HepG2 (cell line): ENCODE results near the gene IKZF4. TPM values are rescaled to one million over a fixed set of nuclear protein-coding genes. Genes with fewer than 3 reads are reported as not detected.

ENCODE experiments used
- DZIP1 ChIP-seq: sonication (generic); formaldehyde crosslinking; IDR thresholded peaks from 2 replicates; pipeline ENCODE4 v1.5.0; 2020; ENCODE audit warnings: mild to moderate bottlenecking, missing genetic modification reagents
- FOXA3 ChIP-seq: IDR thresholded peaks from 2 replicates; pipeline ENCODE4 v1.6.1; 2016; ENCODE audit warnings: missing genetic modification reagents, missing compliant biosample characterization
- FOXO4 ChIP-seq: sonication (generic); formaldehyde crosslinking; conservative IDR thresholded peaks from 2 replicates; pipeline ENCODE4 v1.8.1; 2023; ENCODE audit warnings: missing genetic modification reagents
- GATAD1 ChIP-seq: IDR thresholded peaks from 2 replicates; pipeline ENCODE4 v1.6.1; 2016; ENCODE audit warnings: missing genetic modification reagents, missing compliant biosample characterization
- GFI1 ChIP-seq: sonication (generic); formaldehyde crosslinking; IDR thresholded peaks from 2 replicates; pipeline ENCODE4 v1.5.0; 2020; ENCODE audit warnings: missing genetic modification reagents, mild to moderate bottlenecking, borderline replicate concordance
- JARID2 ChIP-seq: sonication (generic); formaldehyde crosslinking; IDR thresholded peaks from 2 replicates; pipeline ENCODE4 v1.8.1; 2023; ENCODE audit warnings: missing genetic modification reagents, inconsistent platforms; ENCODE audit not compliant: insufficient replicate concordance
- NBN ChIP-seq: fragments of 450-650 bp; conservative IDR thresholded peaks from 2 replicates; pipeline ENCODE4 v1.6.1; 2017
- RBFOX2 ChIP-seq: fragments of 200-400 bp; formaldehyde crosslinking; IDR thresholded peaks from 2 replicates; pipeline ENCODE4 v1.6.1; 2017; ENCODE audit warnings: low read depth, mild to moderate bottlenecking, low read length
- RFXAP ChIP-seq: sonication (generic); formaldehyde crosslinking; IDR thresholded peaks from 2 replicates; pipeline ENCODE4 v1.4.0; 2020; ENCODE audit warnings: missing genetic modification reagents, borderline replicate concordance
- SIN3A ChIP-seq: IDR thresholded peaks from 2 replicates; pipeline ENCODE4 v1.6.1; 2011; ENCODE audit warnings: low read depth, mild to moderate bottlenecking, control low read depth, low read length, borderline replicate concordance
- ZSCAN9 ChIP-seq: IDR thresholded peaks from 2 replicates; pipeline ENCODE4 v1.6.1; 2016; ENCODE audit warnings: borderline replicate concordance
- polyA plus RNA-seq, 8 experiments: library from polyadenylated mRNA; depleted of rRNA in 3 of 8; stranded (reverse) in 7 of 8; unstranded in 1 of 8; fragments of >200 nt; fragmentation: Illumina TruSeq in 4 of 8; extraction: Trizol in 4 of 8; gene quantifications; 2 replicates each; pipeline versions ENCODE4 v1.2.1 to v1.2.3, GENCODE V29; 2011 to 2016; ENCODE audit warnings: low read depth in 4 of 8, missing spikeins in 1 of 8, mixed read lengths in 1 of 8; ENCODE audit not compliant: insufficient read depth in 1 of 8
- total RNA-seq, 5 experiments: library from RNA; depleted of rRNA; stranded (reverse); fragments of >200 nt; fragmentation: Illumina TruSeq; extraction: Trizol; gene quantifications; 2 replicates each; pipeline ENCODE4 v1.2.3, GENCODE V29; 2016; ENCODE audit warnings: low read depth in 1 of 5
- TF ChIP-seq, protein P1 (sequence below): sonication (generic); formaldehyde crosslinking; IDR thresholded peaks from 2 replicates; pipeline ENCODE4 v1.4.0; 2020; ENCODE audit warnings: missing genetic modification reagents, borderline replicate concordance
- TF ChIP-seq, protein P2 (sequence below): sonication (generic); formaldehyde crosslinking; IDR thresholded peaks from 2 replicates; pipeline ENCODE4 v1.5.0; 2020; ENCODE audit warnings: mild to moderate bottlenecking, missing genetic modification reagents, moderate library complexity
- TF ChIP-seq, protein P3 (sequence below): IDR thresholded peaks from 2 replicates; pipeline ENCODE4 v1.6.1; 2016; ENCODE audit warnings: low read depth

The IKZF4 gene
- total and polyA plus RNA-seq, 2 of the 13 experiments (the other 11 are each of a cell fraction or from before 2014, with no cell fraction given), result 0.58 to 2.2 TPM

DNA sequence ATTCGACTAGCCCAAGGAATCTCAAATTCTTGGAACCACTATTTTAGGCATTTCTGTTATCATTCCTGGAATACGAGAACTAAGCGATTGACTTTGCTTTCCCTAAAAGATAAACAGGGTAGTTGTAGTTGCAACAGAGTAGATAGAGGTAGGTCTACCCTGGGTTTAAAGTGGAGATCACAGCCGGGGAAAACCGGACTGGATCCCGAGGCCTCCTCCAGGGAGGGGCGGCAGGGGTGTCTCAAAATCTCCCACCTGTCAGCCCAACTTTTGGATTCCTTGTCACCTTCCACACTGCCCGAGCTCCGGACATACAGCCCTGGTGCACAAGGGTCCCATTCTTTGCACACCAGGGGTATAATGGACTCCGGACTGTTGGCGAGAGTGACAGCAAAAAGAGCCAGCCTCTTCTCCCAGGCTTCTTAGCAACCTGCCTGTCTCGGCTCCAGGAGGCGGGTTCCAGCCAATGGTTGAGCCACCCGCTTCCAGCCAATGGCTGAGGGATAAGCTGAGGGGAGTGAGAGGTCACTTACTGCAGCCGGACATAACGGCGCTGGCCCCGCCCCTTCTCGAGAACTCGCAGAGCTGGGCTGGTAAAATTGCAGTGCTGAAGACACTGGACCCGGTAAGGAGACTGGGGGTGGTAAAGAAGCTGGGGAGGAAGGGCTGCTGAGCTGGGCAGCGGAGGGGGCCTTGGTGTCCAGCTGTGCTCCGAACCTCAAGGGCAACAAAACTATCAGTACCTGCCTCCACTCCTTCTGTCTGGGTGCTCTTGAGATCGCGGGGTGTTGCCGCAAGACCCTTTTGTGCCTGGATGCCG is 23.9 kb upstream of the IKZF4 start, which contains the start of gene SUOX (continued):
- TF ChIP-seq, protein P1, sequence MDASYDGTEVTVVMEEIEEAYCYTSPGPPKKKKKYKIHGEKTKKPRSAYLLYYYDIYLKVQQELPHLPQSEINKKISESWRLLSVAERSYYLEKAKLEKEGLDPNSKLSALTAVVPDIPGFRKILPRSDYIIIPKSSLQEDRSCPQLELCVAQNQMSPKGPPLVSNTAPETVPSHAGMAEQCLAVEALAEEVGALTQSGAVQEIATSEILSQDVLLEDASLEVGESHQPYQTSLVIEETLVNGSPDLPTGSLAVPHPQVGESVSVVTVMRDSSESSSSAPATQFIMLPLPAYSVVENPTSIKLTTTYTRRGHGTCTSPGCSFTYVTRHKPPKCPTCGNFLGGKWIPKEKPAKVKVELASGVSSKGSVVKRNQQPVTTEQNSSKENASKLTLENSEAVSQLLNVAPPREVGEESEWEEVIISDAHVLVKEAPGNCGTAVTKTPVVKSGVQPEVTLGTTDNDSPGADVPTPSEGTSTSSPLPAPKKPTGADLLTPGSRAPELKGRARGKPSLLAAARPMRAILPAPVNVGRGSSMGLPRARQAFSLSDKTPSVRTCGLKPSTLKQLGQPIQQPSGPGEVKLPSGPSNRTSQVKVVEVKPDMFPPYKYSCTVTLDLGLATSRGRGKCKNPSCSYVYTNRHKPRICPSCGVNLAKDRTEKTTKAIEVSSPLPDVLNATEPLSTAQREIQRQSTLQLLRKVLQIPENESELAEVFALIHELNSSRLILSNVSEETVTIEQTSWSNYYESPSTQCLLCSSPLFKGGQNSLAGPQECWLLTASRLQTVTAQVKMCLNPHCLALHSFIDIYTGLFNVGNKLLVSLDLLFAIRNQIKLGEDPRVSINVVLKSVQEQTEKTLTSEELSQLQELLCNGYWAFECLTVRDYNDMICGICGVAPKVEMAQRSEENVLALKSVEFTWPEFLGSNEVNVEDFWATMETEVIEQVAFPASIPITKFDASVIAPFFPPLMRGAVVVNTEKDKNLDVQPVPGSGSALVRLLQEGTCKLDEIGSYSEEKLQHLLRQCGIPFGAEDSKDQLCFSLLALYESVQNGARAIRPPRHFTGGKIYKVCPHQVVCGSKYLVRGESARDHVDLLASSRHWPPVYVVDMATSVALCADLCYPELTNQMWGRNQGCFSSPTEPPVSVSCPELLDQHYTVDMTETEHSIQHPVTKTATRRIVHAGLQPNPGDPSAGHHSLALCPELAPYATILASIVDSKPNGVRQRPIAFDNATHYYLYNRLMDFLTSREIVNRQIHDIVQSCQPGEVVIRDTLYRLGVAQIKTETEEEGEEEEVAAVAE, result peak; percentile 95
- TF ChIP-seq ZSCAN9 (CRISPR knock-in tag) (no peak; the same call in 1 of the 2 replicates), FOXO4 (CRISPR knock-in tag) (no peak), JARID2 (CRISPR knock-in tag) (no peak), RBFOX2 (peak; percentile 47; the same call in 1 of the 2 replicates), GFI1 (CRISPR knock-in tag) (0 out of 2 replicates have a peak, but pooled peaks have one; percentile 17), DZIP1 (CRISPR knock-in tag) (peak; percentile 38; the same call in 1 of the 2 replicates), NBN (no peak), RFXAP (CRISPR knock-in tag) (peak; percentile 98), GATAD1 (CRISPR knock-in tag) (peak; percentile 76), FOXA3 (CRISPR knock-in tag) (peak; percentile 43), SIN3A (peak; percentile 83; the same call in 1 of the 2 replicates)
- TF ChIP-seq, protein P2, sequence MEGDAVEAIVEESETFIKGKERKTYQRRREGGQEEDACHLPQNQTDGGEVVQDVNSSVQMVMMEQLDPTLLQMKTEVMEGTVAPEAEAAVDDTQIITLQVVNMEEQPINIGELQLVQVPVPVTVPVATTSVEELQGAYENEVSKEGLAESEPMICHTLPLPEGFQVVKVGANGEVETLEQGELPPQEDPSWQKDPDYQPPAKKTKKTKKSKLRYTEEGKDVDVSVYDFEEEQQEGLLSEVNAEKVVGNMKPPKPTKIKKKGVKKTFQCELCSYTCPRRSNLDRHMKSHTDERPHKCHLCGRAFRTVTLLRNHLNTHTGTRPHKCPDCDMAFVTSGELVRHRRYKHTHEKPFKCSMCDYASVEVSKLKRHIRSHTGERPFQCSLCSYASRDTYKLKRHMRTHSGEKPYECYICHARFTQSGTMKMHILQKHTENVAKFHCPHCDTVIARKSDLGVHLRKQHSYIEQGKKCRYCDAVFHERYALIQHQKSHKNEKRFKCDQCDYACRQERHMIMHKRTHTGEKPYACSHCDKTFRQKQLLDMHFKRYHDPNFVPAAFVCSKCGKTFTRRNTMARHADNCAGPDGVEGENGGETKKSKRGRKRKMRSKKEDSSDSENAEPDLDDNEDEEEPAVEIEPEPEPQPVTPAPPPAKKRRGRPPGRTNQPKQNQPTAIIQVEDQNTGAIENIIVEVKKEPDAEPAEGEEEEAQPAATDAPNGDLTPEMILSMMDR (CRISPR knock-in tag), result peak; percentile 20
- TF ChIP-seq, protein P3, sequence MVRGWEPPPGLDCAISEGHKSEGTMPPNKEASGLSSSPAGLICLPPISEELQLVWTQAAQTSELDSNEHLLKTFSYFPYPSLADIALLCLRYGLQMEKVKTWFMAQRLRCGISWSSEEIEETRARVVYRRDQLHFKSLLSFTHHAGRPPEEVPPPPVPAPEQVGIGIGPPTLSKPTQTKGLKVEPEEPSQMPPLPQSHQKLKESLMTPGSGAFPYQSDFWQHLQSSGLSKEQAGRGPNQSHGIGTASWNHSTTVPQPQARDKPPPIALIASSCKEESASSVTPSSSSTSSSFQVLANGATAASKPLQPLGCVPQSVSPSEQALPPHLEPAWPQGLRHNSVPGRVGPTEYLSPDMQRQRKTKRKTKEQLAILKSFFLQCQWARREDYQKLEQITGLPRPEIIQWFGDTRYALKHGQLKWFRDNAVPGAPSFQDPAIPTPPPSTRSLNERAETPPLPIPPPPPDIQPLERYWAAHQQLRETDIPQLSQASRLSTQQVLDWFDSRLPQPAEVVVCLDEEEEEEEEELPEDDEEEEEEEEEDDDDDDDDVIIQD (CRISPR knock-in tag), result peak; percentile 75
